Right ventricle myocardium inferior (tissue), 1 donor: ENCODE results near the gene ANKRD44. TPM values are rescaled to one million over a fixed set of nuclear protein-coding genes. Genes with fewer than 3 reads are reported as not detected.

Experiments used
- ATAC-seq: fragments of 200-7000 bp; cut with Tn5 transposase; one replicate; pipeline ENCODE4 v1.9.1; 2020; ENCODE audit warnings: mild to moderate bottlenecking, moderate library complexity
- DNase-seq: peaks from one replicate; pipeline ENCODE4 v3.0.0; 2021; ENCODE audit errors: missing footprints
- intact Hi-C: fragments of 100-400 bp; cut with DNase I; formaldehyde crosslinking; loops from one replicate; pipeline ENCODE4 v1.11.0; 2022
- total RNA-seq: library from RNA; stranded (reverse); fragmentation: NEBNext Ultra II Directional; extraction: Animal tissue kit (Norgen Biotek cat#: 25700); gene quantifications from one replicate; pipeline ENCODE4 v1.2.1, GENCODE V29; 2021
- donor health status: DM: no; HTN: yes; CAD: no; lungs with severe emphysema.

ANKRD44 gene
- total RNA-seq, 1 donor from 2014 or later: 10.5 TPM

GRCh38 chr2:197121255-197121654 lies 189.3 kb downstream of the ANKRD44 start:
- intact Hi-C loops: no loop called here
- DNase-seq (no peak), ATAC-seq (no peak)

- intact Hi-C loops: loop anchor here (10.0 kb wide), 1 partner anchor 48 kb away; no protein-coding TSS in a partner anchor
- ATAC-seq (no peak), DNase-seq (no peak)
Observed at GRCh38 chr2:197116306-197116879, 194.2 kb downstream of the ANKRD44 start.

GRCh38 chr2:197115325-197115724 lies 195.3 kb downstream of the ANKRD44 start:
- no peak for ATAC-seq
- intact Hi-C loops: loop anchor here (10.0 kb wide), 1 partner anchor 49 kb away; no protein-coding TSS in a partner anchor
- no peak for DNase-seq

GRCh38 chr2:197113275-197113711 lies 197.3 kb downstream of the ANKRD44 start:
- intact Hi-C loops: loop anchor here (1.0 to 10.0 kb wide), 5 partner anchors 52 to 265 kb away; partner anchors contain the start of gene ANKRD44
- DNase-seq: no peak
- no peak for ATAC-seq

DNA sequence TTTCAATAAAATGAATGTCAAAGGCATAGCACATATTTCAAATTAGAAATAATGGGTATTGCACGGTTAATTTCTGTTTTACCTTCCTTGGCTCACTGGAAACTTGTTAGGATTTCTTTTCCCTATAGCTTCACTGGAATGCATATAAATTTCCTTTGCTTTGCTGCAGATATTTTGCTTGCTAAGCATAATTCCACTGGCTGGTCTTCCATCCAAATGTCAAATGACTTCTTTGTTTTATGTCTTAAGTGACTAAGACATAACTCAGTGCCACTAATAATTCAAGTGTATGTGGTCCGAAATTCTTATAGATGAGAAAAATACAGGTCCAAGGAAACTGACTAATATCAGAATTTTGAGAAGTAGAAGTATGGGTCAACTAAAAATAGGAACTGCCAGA lies 201.3 kb downstream of the ANKRD44 start:
- intact Hi-C loops: no loop called here
- ATAC-seq: no peak
- no peak for DNase-seq

- ATAC-seq: peak; percentile 87
- intact Hi-C loops: no loop called here
- DNase-seq: peak; percentile 89
Observed at GRCh38 chr2:197108758-197109157, 201.8 kb downstream of the ANKRD44 start.

- peak; percentile 82 for ATAC-seq
- intact Hi-C loops: no loop called here
- no peak for DNase-seq
Observed at GRCh38 chr2:197107291-197108269, 203.0 kb downstream of the ANKRD44 start.

GRCh38 chr2:197103363-197103762 lies 207.2 kb downstream of the ANKRD44 start:
- DNase-seq: no peak
- intact Hi-C loops: no loop called here
- ATAC-seq: no peak

- no peak for ATAC-seq
- DNase-seq: no peak
- intact Hi-C loops: no loop called here
Observed at GRCh38 chr2:197102231-197102630, 208.3 kb downstream of the ANKRD44 start.

DNA sequence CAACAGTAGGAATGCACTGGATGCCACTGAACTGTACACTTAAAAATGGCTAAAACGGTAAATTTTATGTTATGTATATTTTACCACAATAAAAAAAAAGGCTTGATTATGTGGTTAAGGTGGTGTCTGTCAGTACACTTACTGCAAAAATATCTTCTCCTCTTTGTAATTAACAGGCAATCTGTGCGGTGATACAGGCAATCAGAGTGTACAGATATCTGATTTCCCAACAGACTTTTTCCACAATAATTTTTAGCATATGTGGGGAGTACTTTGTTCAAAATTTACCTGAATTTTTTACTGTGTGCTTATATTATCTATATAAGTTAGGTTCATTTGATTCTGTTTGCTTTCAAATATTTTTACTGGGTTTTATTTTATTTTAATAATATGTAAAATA lies 209.1 kb downstream of the ANKRD44 start:
- DNase-seq (no peak), ATAC-seq (no peak)
- intact Hi-C loops: no loop called here

DNA sequence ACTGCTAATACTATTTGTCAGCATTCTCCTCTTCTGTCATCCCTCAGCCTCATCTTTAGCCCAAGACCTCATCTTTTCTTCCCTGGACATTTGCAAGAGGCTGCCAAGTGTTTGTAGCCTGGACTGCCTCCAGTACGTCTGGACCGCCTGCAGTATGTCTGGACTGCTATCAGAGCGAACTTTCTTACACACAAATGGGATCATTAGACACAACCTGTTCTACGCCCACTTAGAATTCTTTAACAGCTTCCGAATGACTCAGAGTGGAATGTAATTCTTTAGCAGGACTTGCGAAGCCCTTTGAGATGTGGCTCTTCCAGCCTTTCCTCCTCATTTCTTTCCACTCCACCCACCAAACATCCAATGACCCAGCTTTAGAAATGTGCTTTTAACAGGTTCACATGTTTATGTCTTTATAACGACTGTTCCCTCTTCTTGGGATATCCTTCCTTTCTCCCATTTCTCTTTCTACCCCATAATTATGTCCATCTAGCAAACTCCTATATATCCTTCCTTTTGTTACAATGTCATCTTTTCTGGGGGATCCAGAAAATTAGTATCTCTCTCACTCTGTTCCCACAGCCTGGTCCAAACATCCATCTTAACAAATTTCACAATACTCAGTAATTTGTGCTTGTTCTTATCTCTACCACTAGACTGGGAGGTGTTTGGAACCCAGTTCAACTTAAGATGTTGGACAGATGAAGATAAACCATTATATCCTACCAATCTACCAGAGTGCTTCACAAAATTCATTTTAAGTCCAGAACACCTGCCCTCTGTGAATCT lies 212.8 kb downstream of the ANKRD44 start:
- ATAC-seq (peak; percentile 96), DNase-seq (no peak)
- intact Hi-C loops: no loop called here

- intact Hi-C loops: no loop called here
- no peak for ATAC-seq
- DNase-seq: no peak
Observed at GRCh38 chr2:197096649-197097048, 213.9 kb downstream of the ANKRD44 start.

DNA sequence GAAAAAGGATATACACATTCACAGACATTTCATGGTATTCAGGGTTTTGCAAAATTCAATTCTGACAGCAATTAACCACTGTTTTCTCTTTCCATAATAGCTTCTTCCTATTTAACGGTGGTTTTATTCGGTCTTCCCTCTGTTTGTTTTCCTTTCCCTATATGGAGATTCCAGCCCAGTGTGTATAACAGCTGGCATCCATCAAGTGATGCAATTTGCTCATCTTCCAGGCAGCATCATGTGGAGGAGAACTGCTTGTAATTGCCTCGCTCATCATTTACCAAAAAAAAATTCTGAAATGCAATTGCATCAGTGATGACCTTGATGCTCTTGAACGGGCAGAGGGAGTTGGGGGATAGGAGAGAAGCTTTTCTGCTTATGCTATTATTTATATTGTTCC lies 218.1 kb downstream of the ANKRD44 start:
- DNase-seq (no peak), ATAC-seq (peak; percentile 62)
- intact Hi-C loops: no loop called here

GRCh38 chr2:197090742-197091367 lies 219.7 kb downstream of the ANKRD44 start:
- DNase-seq (no peak), ATAC-seq (no peak)
- intact Hi-C loops: no loop called here

GRCh38 chr2:197089655-197090054 lies 220.9 kb downstream of the ANKRD44 start:
- intact Hi-C loops: no loop called here
- no peak for DNase-seq
- no peak for ATAC-seq

DNA sequence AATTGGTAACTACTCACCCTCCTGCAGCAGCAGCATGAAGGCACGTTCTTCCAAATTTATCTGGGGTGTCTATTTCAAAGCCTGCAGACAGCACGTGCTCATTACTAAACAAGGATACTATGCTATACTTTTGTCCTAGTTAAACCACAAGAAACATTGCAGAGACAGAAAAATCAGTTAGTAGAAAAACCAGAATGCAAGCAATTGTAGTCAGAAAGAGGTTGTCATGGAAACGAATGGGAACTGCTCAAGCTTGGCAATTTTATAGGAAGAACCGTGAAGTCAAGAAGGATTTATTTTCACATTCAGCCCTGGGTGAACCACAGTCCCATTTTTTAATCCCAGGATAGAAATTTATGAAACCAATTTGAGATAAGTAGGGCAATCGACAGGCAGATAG lies 221.9 kb downstream of the ANKRD44 start:
- ATAC-seq (no peak), DNase-seq (no peak)
- intact Hi-C loops: no loop called here

DNA sequence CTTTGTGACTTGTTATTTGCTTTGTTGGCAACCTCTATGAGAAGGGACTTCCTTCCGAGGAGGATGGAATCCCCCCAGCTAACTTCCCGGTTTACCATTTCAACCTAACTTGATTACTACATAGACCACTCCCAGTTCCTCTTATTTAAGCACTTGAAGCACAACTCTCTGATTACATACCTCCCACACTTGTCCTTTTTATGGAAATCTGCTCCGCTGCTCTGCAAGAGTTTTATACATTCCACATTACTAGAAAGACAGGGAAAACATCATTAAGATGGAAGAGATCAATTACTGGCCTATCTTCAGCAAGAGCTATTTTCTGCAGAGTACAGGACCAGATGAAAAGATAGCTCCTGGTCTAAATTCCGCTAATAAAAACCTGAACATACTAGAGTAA lies 224.1 kb downstream of the ANKRD44 start:
- ATAC-seq (no peak), DNase-seq (no peak)
- intact Hi-C loops: no loop called here

- intact Hi-C loops: no loop called here
- DNase-seq (no peak), ATAC-seq (no peak)
Observed at GRCh38 chr2:197085665-197086064, 224.9 kb downstream of the ANKRD44 start.

- no peak for DNase-seq
- ATAC-seq: no peak
- intact Hi-C loops: no loop called here
Observed at GRCh38 chr2:197081294-197081693, 229.3 kb downstream of the ANKRD44 start.
